Adrenal gland (tissue), 5 donors: ENCODE results near the gene IFNL3.

Experiments used
- POLR2A ChIP-seq, 2 donors: fragments of 450-650 bp; IDR thresholded peaks; one replicate each; pipeline ENCODE4 v1.6.1; 2017; ENCODE audit warnings: antibody characterized with exemption in 2 of 2, mild to moderate bottlenecking in 2 of 2, moderate library complexity in 1 of 2
- TF ChIP-seq, protein P1 (sequence below), 6 experiments: fragments of 450-650 bp in 4 of 6; fragments of 200-600 bp in 2 of 6; sonication (generic) in 1 of 6; IDR thresholded peaks; 1 replicate in 5 of 6; 2 replicates in 1 of 6; pipeline versions ENCODE4 v1.5.1 to v1.8.0; 2016 to 2021; ENCODE audit warnings: antibody characterized with exemption in 6 of 6, mild to moderate bottlenecking in 2 of 6, moderate library complexity in 1 of 6
- donor health status: DM: no; HTN: no; CAD: no.

DNA sequence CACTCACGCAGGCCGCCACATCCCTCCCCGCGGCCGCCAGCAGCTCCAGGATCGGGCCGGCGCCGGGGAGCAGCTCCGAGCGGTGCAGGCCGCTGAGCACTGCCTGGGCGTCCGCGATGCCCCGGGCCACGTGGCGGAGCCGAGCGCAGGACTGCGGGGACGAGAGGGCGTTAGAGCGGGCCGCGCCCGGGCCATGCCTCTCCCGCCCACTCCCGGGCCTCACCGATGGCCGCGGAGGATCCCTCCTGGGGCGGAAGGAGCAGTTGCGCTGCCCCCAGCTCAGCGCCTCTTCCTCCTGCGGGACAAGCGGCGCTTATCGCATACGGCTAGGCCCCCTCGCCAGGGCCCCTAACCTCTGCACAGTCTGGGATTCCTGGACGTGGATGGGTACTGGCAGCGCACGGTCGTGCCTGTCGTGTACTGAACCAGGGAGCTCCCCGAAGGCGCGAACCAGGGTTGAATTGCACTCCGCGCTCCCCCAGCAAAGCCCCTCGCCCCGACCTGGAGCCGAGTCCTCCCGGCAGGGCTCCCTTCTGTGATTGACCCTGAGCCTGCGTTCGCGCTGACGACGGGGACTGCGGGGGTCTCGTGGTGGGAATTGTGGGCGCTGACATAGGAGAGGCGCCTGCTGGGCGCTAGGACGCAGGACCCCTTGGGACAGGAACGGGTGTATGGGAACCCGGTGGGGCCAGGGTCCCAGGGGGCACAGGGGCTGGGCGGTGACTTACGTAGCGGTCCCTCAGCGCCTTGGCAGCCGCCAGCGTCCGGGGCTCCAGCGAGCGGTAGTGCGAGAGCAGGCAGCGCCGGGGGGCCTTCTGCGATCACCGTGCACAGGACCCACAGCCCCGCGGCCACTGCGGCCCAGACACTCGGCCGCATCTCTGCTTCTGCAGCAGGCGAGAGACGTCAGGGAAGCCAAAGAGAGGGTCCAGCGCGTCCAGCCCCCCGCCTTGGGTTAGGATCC, 3.2 kb upstream of the IFNL3 start:
- TF ChIP-seq, protein P1, sequence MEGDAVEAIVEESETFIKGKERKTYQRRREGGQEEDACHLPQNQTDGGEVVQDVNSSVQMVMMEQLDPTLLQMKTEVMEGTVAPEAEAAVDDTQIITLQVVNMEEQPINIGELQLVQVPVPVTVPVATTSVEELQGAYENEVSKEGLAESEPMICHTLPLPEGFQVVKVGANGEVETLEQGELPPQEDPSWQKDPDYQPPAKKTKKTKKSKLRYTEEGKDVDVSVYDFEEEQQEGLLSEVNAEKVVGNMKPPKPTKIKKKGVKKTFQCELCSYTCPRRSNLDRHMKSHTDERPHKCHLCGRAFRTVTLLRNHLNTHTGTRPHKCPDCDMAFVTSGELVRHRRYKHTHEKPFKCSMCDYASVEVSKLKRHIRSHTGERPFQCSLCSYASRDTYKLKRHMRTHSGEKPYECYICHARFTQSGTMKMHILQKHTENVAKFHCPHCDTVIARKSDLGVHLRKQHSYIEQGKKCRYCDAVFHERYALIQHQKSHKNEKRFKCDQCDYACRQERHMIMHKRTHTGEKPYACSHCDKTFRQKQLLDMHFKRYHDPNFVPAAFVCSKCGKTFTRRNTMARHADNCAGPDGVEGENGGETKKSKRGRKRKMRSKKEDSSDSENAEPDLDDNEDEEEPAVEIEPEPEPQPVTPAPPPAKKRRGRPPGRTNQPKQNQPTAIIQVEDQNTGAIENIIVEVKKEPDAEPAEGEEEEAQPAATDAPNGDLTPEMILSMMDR (IDR thresholded peaks at IDR 0.05): no peak
- TF ChIP-seq POLR2A (IDR thresholded peaks at IDR 0.05): no peak
